K562 (cell line): ENCODE data around the gene FAM180B. TPM values are rescaled to one million over a fixed set of nuclear protein-coding genes. Genes with fewer than 3 reads are reported as not detected.
A peak's percentile ranks its signal among the peaks of the same experiment; 100 is the strongest.

Experiments
- ASH1L ChIP-seq: fragments of 450-650 bp; IDR thresholded peaks from 2 replicates; pipeline ENCODE4 v1.6.1; 2018; ENCODE audit warnings: borderline replicate concordance, mild to moderate bottlenecking, low read depth; ENCODE audit not compliant: partially characterized antibody
- ATF7 ChIP-seq: fragments of 450-650 bp; IDR thresholded peaks from 2 replicates; pipeline ENCODE4 v1.7.1; 2014; ENCODE audit warnings: mild to moderate bottlenecking, moderate library complexity
- ERF ChIP-seq: fragments of 450-650 bp; formaldehyde crosslinking; IDR thresholded peaks from 2 replicates; pipeline ENCODE4 v1.4.0; 2020; ENCODE audit warnings: mild to moderate bottlenecking, mixed read lengths
- ETS2 ChIP-seq: IDR thresholded peaks from 2 replicates; pipeline ENCODE4 v1.6.1; 2016; ENCODE audit warnings: borderline replicate concordance, missing genetic modification characterization, mild to moderate bottlenecking, moderate library complexity, missing compliant biosample characterization; ENCODE audit not compliant: poor library complexity, severe bottlenecking
- HNRNPLL ChIP-seq: fragments of 200-400 bp; formaldehyde crosslinking; IDR thresholded peaks from 2 replicates; pipeline ENCODE4 v1.6.1; 2017; ENCODE audit warnings: low read length, low read depth, mild to moderate bottlenecking; ENCODE audit not compliant: poor library complexity, severe bottlenecking
- ID3 ChIP-seq, 2 experiments: fragments of 250-450 bp in 1 of 2; fragments of 450-650 bp in 1 of 2; sonication (Bioruptor Pico) in 1 of 2; IDR thresholded peaks; 2 replicates each; pipeline versions ENCODE4 v1.6.1 to v1.8.0; 2016 to 2021; ENCODE audit warnings: mild to moderate bottlenecking in 2 of 2, moderate library complexity in 2 of 2, missing compliant biosample characterization in 1 of 2, missing genetic modification characterization in 1 of 2
- L3MBTL2 ChIP-seq: fragments of 450-650 bp; IDR thresholded peaks from 2 replicates; pipeline ENCODE4 v1.6.1; 2016; ENCODE audit warnings: mild to moderate bottlenecking, moderate library complexity
- LCOR ChIP-seq: sonication (generic); formaldehyde crosslinking; IDR thresholded peaks from 2 replicates; pipeline ENCODE4 v1.8.0; 2022; ENCODE audit warnings: mild to moderate bottlenecking, missing genetic modification reagents
- MCM7 ChIP-seq, 2 experiments: fragments of 450-650 bp; IDR thresholded peaks; 2 replicates each; pipeline ENCODE4 v1.6.1; 2016 to 2018
- MXI1 ChIP-seq: IDR thresholded peaks from 2 replicates; pipeline ENCODE4 v1.6.1; 2011; ENCODE audit warnings: low read depth, mild to moderate bottlenecking, improper control_type of control experiment, low read length
- NEUROD1 ChIP-seq: fragments of 150-350 bp; IDR thresholded peaks from 2 replicates; pipeline ENCODE4 v1.6.1; 2014; ENCODE audit warnings: borderline replicate concordance, low read length, low read depth; ENCODE audit not compliant: partially characterized antibody
- NFIX ChIP-seq: fragments of 250-450 bp; sonication (Bioruptor Pico); IDR thresholded peaks from 2 replicates; pipeline ENCODE4 v1.4.0; 2020; ENCODE audit warnings: low read depth, mild to moderate bottlenecking, moderate library complexity
- PML ChIP-seq: IDR thresholded peaks from 2 replicates; pipeline ENCODE4 v1.6.1; 2012; ENCODE audit warnings: low read length, inconsistent platforms
- SMAD1 ChIP-seq: fragments of 150-350 bp; IDR thresholded peaks from 2 replicates; pipeline ENCODE4 v1.6.1; 2014; ENCODE audit warnings: low read length, low read depth; ENCODE audit not compliant: partially characterized antibody
- SMARCB1 ChIP-seq: IDR thresholded peaks from 2 replicates; pipeline ENCODE4 v1.6.1; 2011; ENCODE audit warnings: improper control_type of control experiment, low read depth; ENCODE audit not compliant: insufficient read length
- SUPT5H ChIP-seq: fragments of 450-650 bp; IDR thresholded peaks from 2 replicates; pipeline ENCODE4 v1.6.1; 2016
- TBP ChIP-seq: optimal IDR thresholded peaks from 2 replicates; pipeline ENCODE3; 2011; ENCODE audit warnings: low read depth, low read length, improper control_type of control experiment
- TEAD1 ChIP-seq, 2 experiments: fragments of 450-650 bp in 1 of 2; sonication (generic) in 1 of 2; formaldehyde crosslinking; IDR thresholded peaks; 2 replicates each; pipeline versions ENCODE4 v1.4.0 to v1.8.0; 2020 to 2022; ENCODE audit warnings: mild to moderate bottlenecking in 2 of 2, missing genetic modification reagents in 1 of 2
- TFAP4 ChIP-seq: sonication (generic); formaldehyde crosslinking; IDR thresholded peaks from 2 replicates; pipeline ENCODE4 v1.8.0; 2022; ENCODE audit warnings: missing genetic modification reagents, mild to moderate bottlenecking, moderate library complexity, borderline replicate concordance
- ZBED1 ChIP-seq: IDR thresholded peaks from 2 replicates; pipeline ENCODE4 v1.6.1; 2014
- ZBTB1 ChIP-seq: sonication (generic); formaldehyde crosslinking; IDR thresholded peaks from 2 replicates; pipeline ENCODE4 v1.8.1; 2023; ENCODE audit warnings: missing genetic modification reagents, low read depth, mild to moderate bottlenecking, borderline replicate concordance
- ZNF644 ChIP-seq: fragments of 200-800 bp; sonication (Bioruptor generic); IDR thresholded peaks from 2 replicates; pipeline ENCODE4 v1.6.1; 2016; ENCODE audit warnings: low read depth, missing genetic modification characterization, missing compliant biosample characterization
- ZZZ3 ChIP-seq: fragments of 450-650 bp; IDR thresholded peaks from 2 replicates; pipeline ENCODE4 v1.6.1; 2016; ENCODE audit warnings: antibody characterized with exemption, mild to moderate bottlenecking, moderate library complexity
- polyA plus RNA-seq, 8 experiments: library from polyadenylated mRNA; depleted of rRNA in 4 of 8; stranded (reverse) in 5 of 8; unstranded in 3 of 8; fragments of >200 nt; fragmentation: Nextera tagmentation in 2 of 8; fragmentation: Illumina TruSeq in 1 of 8; extraction: Ambion mirVana in 2 of 8; extraction: Trizol in 1 of 8; gene quantifications; 2 replicates each; pipeline versions ENCODE4 v1.2.1 to v1.2.3, GENCODE V29; 2011 to 2014; ENCODE audit warnings: inconsistent platforms in 1 of 8, missing spikeins in 1 of 8
- total RNA-seq, 7 experiments: library from RNA; depleted of rRNA in 6 of 7; stranded (reverse); fragments of >200 nt in 6 of 7; fragmentation: Illumina TruSeq in 2 of 7; extraction: Trizol in 2 of 7; gene quantifications; 2 replicates each; pipeline versions ENCODE4 v1.2.1 to v1.2.3, GENCODE V29; 2011 to 2021; ENCODE audit warnings: low replicate concordance in 1 of 7
- TF ChIP-seq, protein P1 (sequence below), 2 experiments: fragments of 450-650 bp in 1 of 2; sonication (generic) in 1 of 2; formaldehyde crosslinking; conservative IDR thresholded peaks; 2 replicates each; pipeline versions ENCODE4 v1.4.0 to v1.8.1; 2020 to 2022; ENCODE audit warnings: mild to moderate bottlenecking in 1 of 2, missing genetic modification reagents in 1 of 2
- TF ChIP-seq, protein P2 (sequence below): sonication (generic); IDR thresholded peaks from 2 replicates; pipeline ENCODE4 v1.6.1; 2016

Gene FAM180B
- total and polyA plus RNA-seq, 9 of the 15 experiments (the other 6 are each of a cell fraction or from before 2014, with no cell fraction given): 0.05 to 0.14 TPM; not detected in 7

GRCh38 chr11:47565340-47566148, 20.9 kb upstream of the FAM180B start, which contains the start of gene PTPMT1 (continued):
- TF ChIP-seq TEAD1 (CRISPR knock-in tag; IDR thresholded peaks at IDR 0.05) (peak in 1 of 2 experiments; percentile 44; a peak in 1 of 4 replicates), PML (peak; percentile 50; the same call in 1 of the 2 replicates), SMARCB1 (no peak), ZZZ3 (no peak), ZBTB1 (CRISPR knock-in tag) (0 out of 2 replicates have a peak, but pooled peaks have one; percentile 59), SUPT5H (peak; percentile 77), LCOR (peak; percentile 84; the same call in 1 of the 2 replicates), ATF7 (no peak; the same call in 1 of the 2 replicates), ZNF644 (tag) (0 out of 2 replicates have a peak, but pooled peaks have one; percentile 64), ETS2 (tag) (peak; percentile 12), NFIX (CRISPR knock-in tag) (no peak), L3MBTL2 (peak; percentile 97), SMAD1 (no peak), ZBED1 (0 out of 2 replicates have a peak, but pooled peaks have one; percentile 11), ERF (CRISPR knock-in tag) (peak; percentile 77), MCM7 (IDR thresholded peaks at IDR 0.05) (no peak), TBP (peak; percentile 75), HNRNPLL (peak; percentile 15), MXI1 (no peak), ID3 (CRISPR knock-in tag; IDR thresholded peaks at IDR 0.05) (no peak), ID3 (tag; IDR thresholded peaks at IDR 0.05) (peak; percentile 88), ASH1L (no peak), TFAP4 (CRISPR knock-in tag) (peak; percentile 94), NEUROD1 (peak; percentile 48)
- TF ChIP-seq, protein P1, sequence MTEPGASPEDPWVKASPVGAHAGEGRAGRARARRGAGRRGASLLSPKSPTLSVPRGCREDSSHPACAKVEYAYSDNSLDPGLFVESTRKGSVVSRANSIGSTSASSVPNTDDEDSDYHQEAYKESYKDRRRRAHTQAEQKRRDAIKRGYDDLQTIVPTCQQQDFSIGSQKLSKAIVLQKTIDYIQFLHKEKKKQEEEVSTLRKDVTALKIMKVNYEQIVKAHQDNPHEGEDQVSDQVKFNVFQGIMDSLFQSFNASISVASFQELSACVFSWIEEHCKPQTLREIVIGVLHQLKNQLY (CRISPR knock-in tag; conservative IDR thresholded peaks at IDR 0.05): 0 out of 4 replicates have a peak, but pooled peaks of 1 of the 2 experiments have one; percentile 33
- TF ChIP-seq, protein P2, sequence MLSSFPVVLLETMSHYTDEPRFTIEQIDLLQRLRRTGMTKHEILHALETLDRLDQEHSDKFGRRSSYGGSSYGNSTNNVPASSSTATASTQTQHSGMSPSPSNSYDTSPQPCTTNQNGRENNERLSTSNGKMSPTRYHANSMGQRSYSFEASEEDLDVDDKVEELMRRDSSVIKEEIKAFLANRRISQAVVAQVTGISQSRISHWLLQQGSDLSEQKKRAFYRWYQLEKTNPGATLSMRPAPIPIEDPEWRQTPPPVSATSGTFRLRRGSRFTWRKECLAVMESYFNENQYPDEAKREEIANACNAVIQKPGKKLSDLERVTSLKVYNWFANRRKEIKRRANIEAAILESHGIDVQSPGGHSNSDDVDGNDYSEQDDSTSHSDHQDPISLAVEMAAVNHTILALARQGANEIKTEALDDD: no peak
